Fibroblast of lung (primary cell): ENCODE results near the gene SETX. TPM values are rescaled to one million over a fixed set of nuclear protein-coding genes. Genes with fewer than 3 reads are reported as not detected.

Experiments
- DNase-seq, 2 donors: peaks; one replicate each; pipeline versions ENCODE4 v3.0.0 to v3.0.0-alpha.2; 2010; ENCODE audit warnings: low read depth in 2 of 2
- H2AFZ ChIP-seq: 2 replicates; pipeline ENCODE4 v1.5.1; 2012; ENCODE audit warnings: low read length, control low read depth, inconsistent platforms
- H3K27ac ChIP-seq: 2 replicates; pipeline ENCODE4 v1.5.1; 2011; ENCODE audit warnings: low read length, control low read depth; ENCODE audit not compliant: insufficient read depth
- H3K27me3 ChIP-seq: 2 replicates; pipeline ENCODE4 v1.5.1; 2011; ENCODE audit warnings: mild to moderate bottlenecking, low read length; ENCODE audit not compliant: control insufficient read depth, insufficient read depth
- H3K36me3 ChIP-seq: 2 replicates; pipeline ENCODE4 v1.5.1; 2011; ENCODE audit warnings: low read length; ENCODE audit not compliant: control insufficient read depth, insufficient read depth
- H3K4me1 ChIP-seq: 2 replicates; pipeline ENCODE4 v1.5.1; 2011; ENCODE audit warnings: low read length; ENCODE audit not compliant: control insufficient read depth, insufficient read depth; ENCODE audit errors: extremely low read depth
- H3K4me2 ChIP-seq: 2 replicates; pipeline ENCODE4 v1.5.1; 2011; ENCODE audit warnings: low read length, control low read depth; ENCODE audit not compliant: insufficient read depth; ENCODE audit errors: extremely low read depth
- H3K4me3 ChIP-seq, 4 experiments: fragments of 200-600 bp in 1 of 4; sonication (generic) in 1 of 4; replicated peaks in 1 of 4; 2 replicates each; pipeline ENCODE4 v1.5.1; 2011 to 2016; ENCODE audit warnings: low read length in 4 of 4, low read depth in 3 of 4, mild to moderate bottlenecking in 3 of 4, control low read depth in 2 of 4, inconsistent platforms in 1 of 4, mixed read lengths in 1 of 4; ENCODE audit not compliant: insufficient read depth in 1 of 4; ENCODE audit errors: control extremely low read depth in 1 of 4
- H3K79me2 ChIP-seq: 2 replicates; pipeline ENCODE4 v1.5.1; 2012; ENCODE audit warnings: mild to moderate bottlenecking, low read length, inconsistent platforms; ENCODE audit not compliant: control insufficient read depth, insufficient read depth
- H3K9ac ChIP-seq: 2 replicates; pipeline ENCODE4 v1.5.1; 2011; ENCODE audit warnings: mild to moderate bottlenecking, low read length, control low read depth; ENCODE audit not compliant: insufficient read depth
- H3K9me3 ChIP-seq: 2 replicates; pipeline ENCODE4 v1.5.1; 2012; ENCODE audit warnings: low read depth, low read length; ENCODE audit not compliant: control insufficient read depth, insufficient read depth
- H4K20me1 ChIP-seq: 2 replicates; pipeline ENCODE4 v1.5.1; 2011; ENCODE audit warnings: low read length; ENCODE audit not compliant: control insufficient read depth, insufficient read depth; ENCODE audit errors: extremely low read depth
- EZH2 ChIP-seq: IDR thresholded peaks from 2 replicates; pipeline ENCODE4 v1.5.1; 2012; ENCODE audit warnings: low read length, control low read depth, mild to moderate bottlenecking; ENCODE audit errors: missing control alignments
- polyA plus RNA-seq, 2 donors: library from polyadenylated mRNA; depleted of rRNA in 1 of 2; stranded (reverse) in 1 of 2; unstranded in 1 of 2; fragments of >200 nt; gene quantifications; 2 replicates each; pipeline ENCODE4 v1.2.1, GENCODE V29; 2011 to 2012; ENCODE audit warnings: missing spikeins in 1 of 2
- total RNA-seq: library from RNA; depleted of rRNA; stranded (reverse); fragments of >200 nt; gene quantifications from 2 replicates; pipeline ENCODE4 v1.2.1, GENCODE V29; 2014
- TF ChIP-seq, protein P1 (sequence below), 2 donors: IDR thresholded peaks in 1 of 2; conservative IDR thresholded peaks in 1 of 2; 1 replicate in 1 of 2; 2 replicates in 1 of 2; pipeline ENCODE4 v1.5.1; 2011 to 2012; ENCODE audit warnings: low read length in 2 of 2, control low read depth in 1 of 2, inconsistent platforms in 1 of 2, low read depth in 1 of 2, mild to moderate bottlenecking in 1 of 2

Gene SETX
- total and polyA plus RNA-seq, 2 donors (not counting 1 experiment from before 2014, with no cell fraction given): 31.5 to 78.3 TPM

DNA sequence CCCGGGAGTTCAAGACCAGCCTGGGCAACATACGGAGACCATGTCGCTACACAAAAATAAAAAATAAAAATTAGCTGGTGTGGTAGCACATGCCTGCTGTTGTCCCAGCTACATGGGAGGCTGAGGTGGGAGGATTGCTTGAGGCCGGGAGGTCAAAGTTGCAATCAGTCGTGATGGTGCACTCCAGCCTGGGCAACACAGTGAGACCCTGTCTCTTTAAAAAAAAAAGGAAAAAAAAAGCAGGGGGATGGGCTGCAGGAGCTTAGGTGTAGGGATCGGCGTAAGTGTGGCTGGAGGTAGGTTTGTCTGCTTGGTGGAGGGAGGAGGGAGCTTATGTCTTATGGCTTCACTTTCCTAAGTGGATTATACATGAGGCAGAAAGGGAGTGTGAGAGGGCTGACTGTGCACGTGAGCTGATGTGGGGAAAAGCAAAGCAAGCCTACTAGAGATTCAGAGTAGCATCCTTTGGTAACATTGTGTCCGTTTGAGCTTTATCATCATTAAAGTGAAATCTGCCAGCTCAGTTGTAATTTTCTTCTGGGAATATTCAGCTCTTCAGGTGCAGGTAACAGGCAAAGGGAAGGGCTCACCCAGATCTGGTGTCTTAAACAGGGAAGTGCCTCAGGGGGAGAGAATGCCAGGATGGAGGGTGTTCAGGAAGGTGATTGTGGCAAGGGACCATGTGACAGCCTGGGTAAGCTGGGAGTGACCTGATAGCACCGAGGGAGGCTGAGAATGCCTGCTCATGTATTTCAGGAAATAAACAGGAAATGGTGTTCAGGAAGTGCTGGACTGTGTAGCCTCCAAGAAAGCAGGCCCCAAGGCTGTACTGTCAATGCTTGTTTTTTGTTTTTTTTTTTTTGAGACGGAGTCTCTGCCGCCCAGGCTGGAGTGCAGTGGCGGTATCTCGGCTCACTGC is 17.6 kb upstream of the SETX start:
- Histone ChIP-seq H3K4me3 (no peak overlapping the region), H3K9me3 (no peaks in the 10 kb centered on the region), H3K79me2 (no peaks in the 10 kb centered on the region), H3K27ac (no peak overlapping the region), H2AFZ (peak overlapping the region; percentile 37), H4K20me1 (no peaks in the 10 kb centered on the region), H3K9ac (no peak overlapping the region), H3K27me3 (no peaks in the 10 kb centered on the region), H3K36me3 (peaks cover 6% of the 10 kb centered on the region), H3K4me1 (no peaks in the 10 kb centered on the region), H3K4me2 (no peak overlapping the region)
- no peak for DNase-seq
- TF ChIP-seq EZH2: no peak

DNA sequence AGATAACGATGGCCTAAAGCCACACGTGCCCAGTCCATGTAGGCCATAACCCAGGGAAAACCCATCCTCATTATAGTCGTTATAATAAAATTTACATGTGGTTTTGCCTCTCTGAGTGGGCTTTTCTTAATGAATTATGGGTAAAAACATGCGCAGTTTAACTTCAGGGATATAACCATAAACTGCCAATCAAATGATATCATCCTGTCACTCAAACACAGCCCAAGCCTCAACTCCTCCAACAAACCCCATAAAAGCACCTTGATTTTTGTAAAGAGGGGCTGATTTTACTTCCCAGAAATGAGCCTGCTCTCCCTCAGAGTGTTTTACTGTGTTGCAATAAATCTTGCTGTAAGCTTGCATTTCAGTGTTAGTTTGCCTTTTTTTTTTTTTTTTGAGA is 15.8 kb upstream of the SETX start:
- Histone ChIP-seq H3K79me2 (no peaks in the 10 kb centered on the region), H3K9ac (no peak overlapping the region), H3K4me1 (no peaks in the 10 kb centered on the region), H4K20me1 (no peaks in the 10 kb centered on the region), H3K36me3 (no peaks in the 10 kb centered on the region), H3K4me2 (no peak overlapping the region), H3K27me3 (no peaks in the 10 kb centered on the region), H3K27ac (no peak overlapping the region), H3K9me3 (no peaks in the 10 kb centered on the region), H3K4me3 (no peak overlapping the region), H2AFZ (no peak overlapping the region)
- DNase-seq: no peak
- no peak for TF ChIP-seq EZH2
- TF ChIP-seq, protein P1, sequence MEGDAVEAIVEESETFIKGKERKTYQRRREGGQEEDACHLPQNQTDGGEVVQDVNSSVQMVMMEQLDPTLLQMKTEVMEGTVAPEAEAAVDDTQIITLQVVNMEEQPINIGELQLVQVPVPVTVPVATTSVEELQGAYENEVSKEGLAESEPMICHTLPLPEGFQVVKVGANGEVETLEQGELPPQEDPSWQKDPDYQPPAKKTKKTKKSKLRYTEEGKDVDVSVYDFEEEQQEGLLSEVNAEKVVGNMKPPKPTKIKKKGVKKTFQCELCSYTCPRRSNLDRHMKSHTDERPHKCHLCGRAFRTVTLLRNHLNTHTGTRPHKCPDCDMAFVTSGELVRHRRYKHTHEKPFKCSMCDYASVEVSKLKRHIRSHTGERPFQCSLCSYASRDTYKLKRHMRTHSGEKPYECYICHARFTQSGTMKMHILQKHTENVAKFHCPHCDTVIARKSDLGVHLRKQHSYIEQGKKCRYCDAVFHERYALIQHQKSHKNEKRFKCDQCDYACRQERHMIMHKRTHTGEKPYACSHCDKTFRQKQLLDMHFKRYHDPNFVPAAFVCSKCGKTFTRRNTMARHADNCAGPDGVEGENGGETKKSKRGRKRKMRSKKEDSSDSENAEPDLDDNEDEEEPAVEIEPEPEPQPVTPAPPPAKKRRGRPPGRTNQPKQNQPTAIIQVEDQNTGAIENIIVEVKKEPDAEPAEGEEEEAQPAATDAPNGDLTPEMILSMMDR (conservative IDR thresholded peaks at IDR 0.05 in 1 of 2, IDR thresholded peaks at IDR 0.05 in 1 of 2; ENCODE audit: low read depth in 1 of 2, low read length in 2 of 2): no peak

DNA sequence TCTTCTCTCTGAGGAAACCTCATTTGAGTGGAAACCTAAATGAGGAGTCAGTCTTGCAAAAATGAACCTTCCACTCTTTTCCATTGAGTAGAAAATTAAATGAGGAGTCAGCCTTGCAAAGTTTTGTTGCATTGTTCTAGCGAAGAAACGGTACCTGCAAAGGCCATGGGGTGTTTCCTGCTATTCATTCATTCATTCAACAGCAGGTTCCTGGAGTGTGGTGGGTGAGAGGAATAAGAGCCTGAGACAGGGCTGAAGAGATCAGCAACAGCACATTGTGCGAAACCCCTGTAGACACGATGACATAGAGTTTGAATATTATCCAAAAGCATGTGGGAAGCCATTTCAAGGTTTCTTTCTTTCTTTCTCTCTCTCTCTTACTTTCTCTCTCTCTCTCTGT is 14.6 kb upstream of the SETX start:
- Histone ChIP-seq H3K4me1 (no peaks in the 10 kb centered on the region), H3K27me3 (no peaks in the 10 kb centered on the region), H3K36me3 (no peaks in the 10 kb centered on the region), H3K27ac (no peak overlapping the region), H3K9ac (no peak overlapping the region), H2AFZ (no peak overlapping the region), H3K4me3 (no peak overlapping the region), H4K20me1 (no peaks in the 10 kb centered on the region), H3K9me3 (no peaks in the 10 kb centered on the region), H3K4me2 (no peak overlapping the region), H3K79me2 (no peaks in the 10 kb centered on the region)
- TF ChIP-seq EZH2: no peak
- TF ChIP-seq, protein P1 (conservative IDR thresholded peaks at IDR 0.05 in 1 of 2, IDR thresholded peaks at IDR 0.05 in 1 of 2; ENCODE audit: low read depth in 1 of 2, low read length in 2 of 2): no peak
- no peak for DNase-seq
